ENCODE results near the gene APOBEC3F.
"Not testable (repeated sequence)": the region's sequence is repeated elsewhere in the genome, so short reads cannot be mapped to it uniquely, and the experiment has no call there.

The APOBEC3F gene

DNA sequence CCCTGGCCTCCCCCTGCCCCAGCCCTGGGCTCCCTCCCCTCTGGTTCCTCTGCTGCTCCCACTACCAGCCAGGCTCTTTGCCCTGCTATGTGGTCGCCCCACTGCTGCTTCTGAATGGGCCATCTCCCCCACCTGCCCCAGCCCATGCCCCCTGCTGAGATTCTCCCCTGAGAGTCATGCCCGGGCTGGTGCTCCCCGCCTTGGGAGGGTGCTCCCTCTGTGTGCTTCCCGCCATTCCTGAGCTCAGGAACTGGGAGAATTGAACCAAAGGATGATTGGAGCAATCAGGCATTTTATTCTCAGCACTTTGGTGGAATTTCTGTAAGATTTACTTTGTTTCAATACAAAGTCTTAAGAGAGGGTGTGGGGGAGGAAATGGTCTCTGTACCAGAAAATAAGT, 12.9 kb upstream of the APOBEC3F start:
- DNase-seq (ENCODE audit: low spot score), result no peak

- DNase-seq (ENCODE audit: low spot score), result no peak
Observed at GRCh38 chr22:39028281-39028680, 12.4 kb upstream of the APOBEC3F start.

DNA sequence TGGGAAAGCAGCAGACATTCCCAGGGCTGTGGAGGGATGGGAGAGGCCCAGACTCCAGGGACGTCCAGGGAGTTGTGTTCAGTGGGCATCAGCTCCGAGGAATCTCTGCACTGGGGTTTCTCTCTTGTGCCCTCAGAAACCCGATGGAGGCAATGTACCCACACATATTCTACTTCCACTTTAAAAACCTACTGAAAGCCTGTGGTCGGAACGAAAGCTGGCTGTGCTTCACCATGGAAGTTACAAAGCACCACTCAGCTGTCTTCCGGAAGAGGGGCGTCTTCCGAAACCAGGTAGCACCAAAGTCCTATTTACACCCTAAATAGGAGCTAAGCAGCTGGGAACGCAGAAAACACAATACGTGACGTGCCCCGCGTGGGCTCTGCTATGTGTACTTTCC, 11.4 kb upstream of the APOBEC3F start:
- DNase-seq (ENCODE audit: low spot score), result no peak

DNA sequence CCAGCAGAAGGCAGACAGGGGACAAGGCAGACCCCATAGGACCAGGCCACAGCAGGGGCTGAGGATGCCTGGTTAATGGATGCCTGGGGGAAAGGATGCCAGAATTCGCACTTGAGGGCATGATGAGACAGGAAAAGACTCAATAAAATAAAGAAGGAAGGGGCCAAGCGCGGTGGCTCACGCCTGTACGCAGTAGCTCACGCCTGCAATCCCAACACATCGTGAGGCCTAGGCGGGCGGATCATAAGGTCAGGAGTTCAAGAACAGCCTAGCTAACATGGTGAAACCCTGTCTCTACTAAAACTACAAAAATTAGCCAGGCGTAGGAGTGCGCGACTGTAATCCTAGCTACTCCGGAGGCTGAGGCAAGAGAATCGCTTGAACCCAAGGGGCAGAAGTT, 10.0 kb upstream of the APOBEC3F start:
- no peak for DNase-seq (ENCODE audit: low spot score)

- DNase-seq (ENCODE audit: low spot score), result not testable (repeated sequence)
Observed at GRCh38 chr22:39031434-39032295, 9.0 kb upstream of the APOBEC3F start.

GRCh38 chr22:39037071-39037470, 3.6 kb upstream of the APOBEC3F start:
- DNase-seq (ENCODE audit: low spot score), result not testable (repeated sequence)

DNA sequence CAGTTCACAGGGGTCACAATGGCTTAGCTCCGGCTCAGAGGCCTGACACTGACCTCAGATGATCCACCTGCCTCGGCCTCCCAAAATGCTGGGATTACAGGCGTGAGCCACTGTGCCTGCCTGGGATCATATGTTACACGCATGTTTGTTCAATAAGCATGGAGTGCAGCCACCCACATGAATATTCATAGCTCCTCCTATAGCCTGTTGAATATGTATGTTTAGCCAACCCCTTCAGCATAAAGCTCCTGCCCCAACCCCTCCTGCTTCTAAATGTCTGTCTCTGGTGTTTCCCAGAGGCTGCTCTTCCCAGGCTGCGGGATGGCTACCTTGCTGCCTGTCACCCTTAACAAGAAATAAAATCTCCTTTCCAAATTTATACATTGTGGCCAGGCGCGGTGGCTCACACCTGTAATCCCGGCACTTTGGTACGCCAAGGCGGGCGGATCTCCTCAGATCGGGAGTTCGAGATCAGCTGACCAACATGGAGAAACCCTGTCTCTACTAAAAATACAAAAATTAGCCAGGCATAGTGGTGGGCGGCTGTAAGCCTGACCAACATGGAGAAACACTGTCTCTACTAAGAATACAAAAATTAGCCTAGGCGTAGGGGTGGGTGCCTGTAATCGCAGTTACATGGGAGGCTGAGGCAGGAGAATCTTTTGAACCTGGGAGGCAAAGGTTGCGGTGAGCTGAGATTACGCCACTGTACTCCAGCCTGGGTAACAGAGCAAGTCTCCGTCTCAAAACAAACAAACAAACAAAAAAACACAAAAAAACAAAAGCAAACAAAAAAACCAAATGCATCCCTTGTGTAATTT, 1.1 kb upstream of the APOBEC3F start:
- no peak for DNase-seq (ENCODE audit: low spot score)

DNA sequence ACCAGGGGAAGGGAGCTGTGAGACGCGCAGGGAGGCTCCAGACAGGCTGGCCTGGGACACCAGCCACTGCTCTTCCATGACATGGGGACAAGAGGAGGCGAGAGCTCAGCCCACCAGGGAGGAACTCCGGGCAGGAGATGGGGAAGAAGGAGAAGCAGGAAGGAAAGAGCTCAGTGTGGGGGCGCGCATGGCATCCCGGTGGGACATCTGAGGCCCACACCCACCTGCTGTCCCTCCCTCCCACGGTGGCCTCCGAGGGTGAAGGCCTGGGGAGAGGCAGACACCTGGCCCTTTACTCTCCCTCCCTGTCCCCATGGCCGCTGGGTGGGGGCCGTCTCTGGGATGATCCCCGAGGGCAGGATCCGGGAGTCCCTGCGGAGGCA, 518 bp upstream of the APOBEC3F start:
- DNase-seq (ENCODE audit: low spot score), result not testable (repeated sequence)

DNA sequence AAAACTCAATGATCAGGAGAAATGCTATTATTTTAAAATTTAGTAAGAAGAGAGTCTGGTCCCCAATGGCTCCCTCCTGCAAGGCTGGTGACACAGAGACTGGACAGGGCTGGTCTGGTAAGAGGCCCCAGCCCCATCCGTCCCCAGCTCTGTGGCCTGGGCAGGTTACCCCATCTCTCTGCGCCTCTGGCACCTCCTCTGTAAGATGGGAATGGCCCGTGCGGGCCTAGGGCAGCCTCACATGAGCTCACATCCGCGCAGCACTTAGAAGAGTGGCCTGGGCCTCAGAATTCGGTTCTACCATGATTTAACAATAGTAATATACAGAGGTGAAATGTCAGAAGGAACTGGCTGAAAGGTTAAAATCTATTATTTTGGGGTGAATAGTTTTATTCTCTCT, 1.2 kb downstream of the APOBEC3F start:
- DNase-seq (ENCODE audit: low spot score), result no peak

GRCh38 chr22:39043063-39043462, 2.4 kb downstream of the APOBEC3F start:
- DNase-seq (ENCODE audit: low spot score), result not testable (repeated sequence)

GRCh38 chr22:39045136-39045535, 4.5 kb downstream of the APOBEC3F start:
- not testable (repeated sequence) for DNase-seq (ENCODE audit: low spot score)

- not testable (repeated sequence) for DNase-seq (ENCODE audit: low spot score)
Observed at GRCh38 chr22:39049486-39049885, 8.8 kb downstream of the APOBEC3F start.

- DNase-seq (ENCODE audit: low spot score), result not testable (repeated sequence)
Observed at GRCh38 chr22:39051844-39052495, 11.3 kb downstream of the APOBEC3F start.

GRCh38 chr22:39055658-39056057, 15.0 kb downstream of the APOBEC3F start:
- DNase-seq (ENCODE audit: low spot score), result no peak

DNA sequence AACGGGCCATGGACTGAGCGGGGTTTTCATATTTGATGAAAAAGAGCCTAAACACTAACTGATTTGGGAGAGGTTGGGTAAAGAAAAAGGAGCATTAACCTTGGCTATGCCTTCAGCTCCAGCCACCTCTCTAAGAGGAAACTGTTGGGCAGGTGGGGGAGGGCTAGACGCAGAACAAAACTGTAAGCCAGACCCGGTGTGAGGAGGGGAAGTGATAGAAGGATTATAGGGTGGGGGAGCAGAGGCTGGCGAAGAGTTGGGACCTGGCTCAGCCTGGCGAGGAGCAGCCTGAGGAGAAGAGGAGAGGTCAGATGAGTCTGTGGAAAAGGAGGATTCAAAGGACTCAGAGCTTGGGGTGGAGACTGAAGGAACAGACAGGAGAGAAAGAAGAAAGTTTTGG, 20.6 kb downstream of the APOBEC3F start:
- DNase-seq (ENCODE audit: low spot score), result not testable (repeated sequence)

GRCh38 chr22:39061951-39062350, 21.3 kb downstream of the APOBEC3F start:
- DNase-seq (ENCODE audit: low spot score), result not testable (repeated sequence)

- not testable (repeated sequence) for DNase-seq (ENCODE audit: low spot score)
Observed at GRCh38 chr22:39063904-39064303, 23.2 kb downstream of the APOBEC3F start.

DNA sequence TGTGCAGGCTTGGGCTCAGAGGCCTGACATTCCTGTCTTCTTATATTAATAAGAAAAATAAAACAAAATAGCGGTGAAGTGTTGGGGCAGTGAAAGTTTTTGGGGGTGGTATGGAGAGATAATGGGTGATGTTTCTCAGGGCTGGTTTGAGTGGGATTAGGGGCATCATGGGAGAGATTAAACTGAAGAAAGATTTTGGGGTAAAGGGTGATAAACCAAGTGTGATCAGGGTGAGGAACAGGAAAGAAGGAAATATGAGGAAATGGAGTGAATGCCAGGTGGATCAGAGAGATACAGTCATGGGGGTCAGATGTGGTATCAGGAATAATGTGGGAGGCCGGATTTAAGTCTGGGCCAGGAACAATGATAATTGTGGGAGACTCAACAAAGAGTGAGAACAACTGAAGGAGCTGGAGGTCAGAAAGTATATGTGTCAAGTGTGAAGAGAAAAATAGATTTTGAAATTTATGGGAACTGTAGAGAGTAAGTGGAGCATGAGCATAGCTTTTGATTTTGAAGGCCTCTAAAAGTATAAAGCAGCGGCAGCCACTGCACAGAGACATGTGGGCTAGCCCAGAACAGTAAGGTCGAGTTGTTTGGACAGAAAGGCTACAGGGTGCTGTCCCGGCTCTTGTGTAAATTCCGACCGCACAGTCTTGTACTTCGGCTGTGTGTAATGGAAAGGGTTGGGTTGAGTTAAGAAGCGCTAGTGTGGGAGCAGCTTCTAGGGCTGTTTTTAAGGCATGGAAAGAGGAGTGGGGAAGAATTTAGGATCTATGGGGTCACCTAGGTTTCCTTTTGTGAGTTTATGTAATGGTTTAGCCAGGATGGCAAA, 26.0 kb downstream of the APOBEC3F start:
- DNase-seq (ENCODE audit: low spot score), result not testable (repeated sequence)

DNA sequence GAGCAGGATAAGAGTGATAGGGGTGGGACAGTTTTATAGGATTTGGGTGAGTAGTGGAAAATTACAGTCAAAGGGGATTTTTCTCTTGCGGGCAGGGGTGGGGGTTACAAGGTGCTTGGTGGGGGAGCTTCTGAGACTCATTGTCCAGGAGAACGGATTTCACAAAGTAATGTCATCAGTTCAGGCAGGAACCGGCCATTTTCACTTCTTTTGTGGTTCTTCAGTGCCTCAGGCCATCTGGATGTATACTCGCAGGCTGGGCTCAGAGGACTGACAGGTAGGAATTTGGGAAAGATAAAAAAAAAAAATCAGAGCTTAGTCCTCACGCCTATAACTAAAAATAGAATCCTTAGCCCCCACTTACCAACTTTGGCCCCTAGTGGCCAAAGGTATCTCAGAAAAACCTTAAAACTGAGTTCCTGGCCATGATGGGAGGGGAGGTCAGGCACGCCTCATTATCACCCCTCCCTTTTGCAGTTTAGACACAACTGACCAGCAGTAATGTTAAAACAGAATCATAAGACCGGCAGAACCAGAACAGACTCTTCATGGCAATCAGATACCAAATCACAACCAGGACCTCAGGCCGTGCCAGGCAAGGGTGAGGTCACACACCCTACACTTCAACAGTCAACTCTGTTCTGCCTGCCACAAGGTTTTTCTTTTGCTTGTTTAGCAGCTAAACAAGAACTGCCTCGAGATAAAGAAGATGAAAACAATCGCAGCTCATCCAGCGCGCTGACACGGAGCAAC, 27.5 kb downstream of the APOBEC3F start:
- no peak for DNase-seq (ENCODE audit: low spot score)

DNA sequence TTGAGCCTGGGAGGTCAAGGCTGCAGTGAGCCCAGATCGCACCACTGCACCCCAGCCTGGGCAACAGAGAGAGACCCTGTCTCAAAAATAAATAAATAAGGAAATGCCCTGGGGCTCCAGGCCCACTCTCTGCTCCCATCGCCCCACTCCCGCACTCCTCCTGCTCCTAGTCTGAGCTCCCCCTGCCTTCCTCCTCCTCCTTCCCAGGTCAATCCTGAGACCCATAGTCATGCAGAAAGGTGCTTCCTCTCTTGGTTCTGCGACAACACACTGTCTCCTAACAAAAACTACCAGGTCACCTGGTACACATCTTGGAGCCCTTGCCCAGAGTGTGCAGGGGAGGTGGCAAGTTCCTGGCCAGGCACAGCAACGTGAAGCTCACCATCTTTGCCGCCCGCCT, 29.5 kb downstream of the APOBEC3F start:
- DNase-seq (ENCODE audit: low spot score), result no peak

DNA sequence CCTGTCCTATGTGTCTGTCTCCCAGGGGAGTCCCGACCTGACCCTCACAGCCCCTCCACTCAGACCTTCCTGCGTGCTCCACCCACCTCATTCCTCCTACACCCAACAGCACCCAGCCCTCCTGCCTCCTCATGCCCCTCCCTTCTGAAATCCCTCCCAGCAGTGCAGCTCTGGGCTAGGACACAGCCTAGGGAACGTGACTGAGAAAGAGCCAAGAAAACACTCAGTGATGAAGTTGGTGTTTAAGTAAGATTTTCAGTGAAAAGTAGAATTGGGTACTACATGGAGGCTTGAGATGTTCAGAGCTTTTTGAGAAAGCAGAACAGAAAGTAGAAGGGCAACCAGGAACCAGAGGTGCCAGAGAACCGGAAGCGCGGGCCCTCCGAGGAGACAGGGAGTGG, 31.9 kb downstream of the APOBEC3F start:
- not testable (repeated sequence) for DNase-seq (ENCODE audit: low spot score)
